Activated effector memory CD4-positive, alpha-beta T cell treated with anti-CD3 and anti-CD28 coated beads, Interleukin-2, amount 50 U/mL, for 16 hours (primary cell): ENCODE results near the gene ZMIZ1.
A peak's percentile ranks its signal among the peaks of the same experiment; 100 is the strongest.

Source experiments
- DNase-seq: peaks from one replicate; pipeline ENCODE4 v3.0.0-alpha.2; 2020

Gene ZMIZ1

DNA sequence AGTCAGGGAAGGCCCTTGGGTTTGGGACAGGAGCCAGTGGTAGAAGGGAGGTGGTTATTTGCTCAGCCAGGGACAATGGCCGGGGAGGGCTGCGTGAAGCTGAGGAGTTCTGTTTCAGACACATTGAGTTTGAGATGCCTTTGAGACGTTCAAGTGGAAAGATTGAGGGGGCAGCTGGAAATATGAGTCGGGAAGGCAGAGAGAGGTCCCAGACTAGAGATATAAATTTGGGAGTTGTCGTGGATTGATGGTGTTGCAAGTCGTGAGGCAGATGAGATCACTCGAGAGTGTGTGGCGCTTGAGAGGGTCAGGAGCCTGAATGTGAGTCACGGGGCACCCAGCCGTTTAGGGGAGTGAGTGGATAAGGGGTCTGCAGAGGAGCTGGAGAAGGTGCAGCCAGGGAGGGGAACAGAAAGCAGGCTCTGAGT is 73.3 kb downstream of the ZMIZ1 start:
- no peak for DNase-seq

DNA sequence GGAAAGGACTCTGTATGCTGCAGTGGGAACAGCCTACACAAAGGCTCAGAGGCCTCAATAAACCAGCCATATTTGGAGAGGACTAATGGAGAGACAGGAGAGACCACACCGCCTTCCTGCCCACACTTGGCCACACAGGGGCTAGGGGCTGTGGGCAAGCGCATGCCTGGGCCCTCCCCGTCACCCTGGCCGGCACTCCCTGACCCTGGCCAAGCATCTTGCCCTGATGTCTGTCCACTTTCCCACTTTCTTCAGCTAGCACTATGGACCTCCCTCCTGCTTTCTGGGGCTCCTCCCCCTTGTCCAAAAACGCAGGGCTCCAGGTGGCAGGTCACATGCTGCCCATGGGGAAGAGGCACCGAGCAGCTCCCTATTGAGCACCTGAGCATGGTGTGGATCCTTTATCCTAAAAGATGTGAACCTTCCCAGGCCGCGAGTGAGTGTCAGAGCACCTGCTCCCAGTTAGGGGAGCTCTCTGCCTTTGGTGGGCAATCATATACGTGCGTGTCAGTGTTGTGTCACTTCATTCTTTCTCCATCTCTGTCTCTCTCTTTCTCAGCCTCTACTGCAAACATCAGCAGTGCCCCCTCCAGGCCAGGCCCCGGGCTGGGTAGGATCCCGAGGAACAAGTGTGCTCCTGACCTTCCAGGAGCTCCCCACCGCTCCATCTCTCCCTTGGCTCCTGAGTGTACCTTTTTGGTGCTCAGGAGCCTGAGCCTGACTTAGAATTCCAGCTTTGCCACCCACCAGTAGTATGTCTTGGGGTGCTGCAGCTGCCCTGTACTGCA is 74.0 kb downstream of the ZMIZ1 start:
- DNase-seq: no peak

DNA sequence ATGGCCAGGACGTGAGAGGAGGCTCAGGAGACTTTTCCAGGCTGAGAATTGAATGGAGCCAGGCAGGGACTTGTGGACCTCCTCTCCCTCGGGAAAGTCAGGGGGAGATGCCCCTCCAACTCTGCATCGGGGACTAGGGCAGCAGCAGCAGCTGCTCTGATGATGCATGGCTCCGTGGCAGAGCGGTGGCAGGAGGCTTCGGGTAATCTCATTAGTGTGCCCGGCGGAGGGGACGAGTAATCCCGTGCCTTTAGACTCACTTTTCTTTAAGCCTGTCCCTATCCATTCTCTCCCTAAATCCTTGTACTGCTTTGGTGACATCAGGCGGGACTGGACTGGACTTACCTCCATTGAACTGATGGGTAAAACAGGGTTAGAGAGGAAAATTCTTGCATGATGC is 75.1 kb downstream of the ZMIZ1 start:
- DNase-seq: no peak

DNA sequence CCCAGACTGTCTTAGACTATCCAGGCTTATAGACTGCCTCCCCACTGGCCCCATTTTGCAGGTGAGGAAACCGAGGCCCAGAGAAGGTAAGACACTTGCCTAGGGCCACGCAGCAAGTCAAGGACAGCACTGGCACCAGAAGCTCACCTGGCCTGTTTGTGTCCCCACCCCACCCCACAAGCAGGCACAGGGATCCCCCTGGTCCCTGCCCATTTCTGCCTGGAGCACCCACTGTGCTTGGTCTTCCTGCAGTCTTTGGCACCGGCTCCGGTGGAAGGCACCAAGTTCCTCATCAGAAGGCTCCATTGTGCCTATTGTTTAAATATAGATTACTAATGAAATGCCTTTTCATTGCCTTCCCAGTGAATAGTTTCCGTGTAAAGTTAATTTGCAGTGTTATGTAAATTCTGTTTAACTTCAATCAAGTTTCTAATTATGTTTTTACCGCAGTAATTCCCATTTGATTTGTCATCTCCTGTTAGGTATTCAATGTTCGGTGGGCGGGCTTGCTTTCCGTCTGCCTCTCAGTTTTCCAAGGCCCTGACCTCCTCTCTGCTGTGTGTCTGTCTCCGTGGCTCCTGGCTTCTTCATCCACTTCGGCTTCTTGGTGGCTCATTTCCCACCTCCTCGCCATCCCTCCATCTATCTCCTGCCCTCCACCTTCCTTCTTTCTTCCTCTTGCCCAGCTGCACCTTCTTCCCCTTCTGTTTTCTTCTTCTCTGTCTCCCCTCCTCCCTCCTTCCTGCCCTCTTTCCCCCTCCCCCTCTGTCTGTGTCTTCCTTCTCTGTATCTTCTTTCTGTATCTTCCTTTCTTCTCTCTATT is 75.8 kb downstream of the ZMIZ1 start:
- DNase-seq: no peak

DNA sequence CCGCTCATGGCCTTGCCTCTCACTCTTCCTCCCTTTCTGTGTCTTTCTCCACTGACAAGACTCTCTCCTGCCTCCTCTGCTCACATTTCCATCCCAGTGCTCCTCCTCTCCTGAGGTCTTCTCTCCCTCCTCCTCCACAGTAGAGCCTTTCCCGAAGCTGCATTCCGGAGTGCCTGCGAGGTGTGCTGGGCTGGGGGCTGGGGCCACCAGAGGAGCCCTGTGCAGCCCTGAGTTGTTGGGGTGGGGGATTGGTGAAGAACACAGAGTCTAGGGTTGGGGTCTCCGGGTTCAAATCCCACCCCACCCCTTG is 76.4 kb downstream of the ZMIZ1 start:
- DNase-seq: no peak

DNA sequence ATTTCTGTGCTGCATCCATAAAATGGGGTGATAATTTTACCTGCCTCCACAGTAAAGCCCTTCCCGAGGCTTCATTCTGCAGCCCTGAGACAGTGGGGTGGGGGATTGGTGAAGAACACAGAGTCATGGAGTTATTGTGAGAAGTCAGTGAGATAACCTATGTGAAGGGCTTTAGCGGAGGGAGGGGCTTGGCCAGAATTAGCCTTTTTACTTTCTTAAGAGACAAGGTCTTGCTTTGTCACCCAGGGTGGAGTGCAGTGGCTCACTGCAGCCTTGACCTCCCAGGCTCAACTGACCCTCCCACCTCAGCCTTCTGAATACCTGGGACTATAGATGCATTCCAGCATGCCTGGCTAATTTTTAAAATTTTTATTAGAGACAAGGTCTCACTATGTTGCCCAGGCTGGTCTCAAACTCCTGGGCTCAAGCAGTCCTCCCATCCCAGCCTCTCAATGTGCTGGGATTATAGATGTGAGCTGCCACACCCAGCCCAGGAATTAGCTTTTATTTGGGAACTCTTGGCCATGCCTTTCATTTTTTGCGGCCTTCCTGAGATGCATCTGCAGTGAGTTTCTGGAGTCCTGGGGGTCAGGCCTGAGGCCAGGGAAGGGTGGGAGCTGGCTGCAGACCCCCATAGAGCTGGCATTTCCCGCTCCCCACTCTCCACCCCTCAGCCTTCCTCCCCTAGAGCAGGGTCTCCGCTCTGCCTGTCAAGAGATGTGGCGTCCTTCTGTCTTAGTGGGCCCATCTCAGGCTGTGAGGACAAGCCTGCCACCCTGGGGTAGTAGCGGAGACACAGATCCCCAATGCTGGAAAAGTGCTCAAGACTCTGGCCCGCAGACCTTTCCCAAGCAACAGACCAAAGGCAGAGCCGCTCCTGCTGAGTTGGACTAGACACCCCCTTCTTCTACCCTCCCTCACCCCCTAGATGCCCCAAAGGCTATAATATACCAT is 77.0 kb downstream of the ZMIZ1 start:
- no peak for DNase-seq

DNA sequence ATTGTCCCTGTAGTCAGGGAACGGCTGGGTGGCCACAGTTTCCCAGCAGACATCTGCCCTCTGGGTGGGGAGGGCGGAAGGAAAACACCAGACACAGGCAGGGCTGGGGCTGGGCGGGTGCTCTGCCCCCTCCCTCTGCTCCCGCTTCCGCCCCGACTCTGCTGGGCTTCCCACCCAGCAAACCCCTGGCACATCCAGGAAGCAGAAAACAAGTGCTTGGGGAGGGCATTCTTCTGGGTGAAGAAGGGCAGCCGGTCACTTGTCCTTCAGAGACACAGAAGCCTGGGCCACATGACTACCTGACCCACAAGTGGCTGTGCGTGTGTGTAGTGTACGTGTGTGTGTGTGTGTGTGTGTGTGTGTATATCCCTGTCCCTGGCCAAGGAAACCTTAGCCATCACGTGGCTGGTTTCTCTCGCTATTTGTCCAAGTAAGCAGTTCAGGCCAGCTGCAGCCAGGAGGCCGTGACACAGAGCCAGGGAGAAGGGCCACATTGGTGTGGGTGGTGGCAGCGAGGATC is 77.9 kb downstream of the ZMIZ1 start:
- DNase-seq: no peak

DNA sequence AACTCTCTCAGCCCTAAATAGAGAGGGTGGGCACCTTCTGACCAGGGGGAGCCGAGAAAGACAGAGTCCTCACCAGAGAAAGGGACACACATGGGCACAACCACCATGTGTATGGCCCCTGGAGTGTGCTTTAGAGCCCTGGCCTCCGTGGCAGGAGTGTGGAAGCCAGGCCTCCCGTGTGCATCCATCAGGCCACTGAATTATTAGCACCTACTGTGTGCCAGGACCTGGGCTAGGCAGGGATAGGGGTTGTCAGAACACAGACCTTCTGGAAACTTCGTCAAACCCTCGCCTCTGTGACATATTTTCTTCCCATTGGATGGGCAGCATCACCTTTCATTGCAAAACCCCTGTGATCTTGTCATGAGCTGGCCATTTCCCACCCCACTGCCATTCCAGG is 78.5 kb downstream of the ZMIZ1 start:
- no peak for DNase-seq

- no peak for DNase-seq
These were observed 79.2 kb downstream of the ZMIZ1 start for GRCh38 chr10:79147796-79148451.

DNA sequence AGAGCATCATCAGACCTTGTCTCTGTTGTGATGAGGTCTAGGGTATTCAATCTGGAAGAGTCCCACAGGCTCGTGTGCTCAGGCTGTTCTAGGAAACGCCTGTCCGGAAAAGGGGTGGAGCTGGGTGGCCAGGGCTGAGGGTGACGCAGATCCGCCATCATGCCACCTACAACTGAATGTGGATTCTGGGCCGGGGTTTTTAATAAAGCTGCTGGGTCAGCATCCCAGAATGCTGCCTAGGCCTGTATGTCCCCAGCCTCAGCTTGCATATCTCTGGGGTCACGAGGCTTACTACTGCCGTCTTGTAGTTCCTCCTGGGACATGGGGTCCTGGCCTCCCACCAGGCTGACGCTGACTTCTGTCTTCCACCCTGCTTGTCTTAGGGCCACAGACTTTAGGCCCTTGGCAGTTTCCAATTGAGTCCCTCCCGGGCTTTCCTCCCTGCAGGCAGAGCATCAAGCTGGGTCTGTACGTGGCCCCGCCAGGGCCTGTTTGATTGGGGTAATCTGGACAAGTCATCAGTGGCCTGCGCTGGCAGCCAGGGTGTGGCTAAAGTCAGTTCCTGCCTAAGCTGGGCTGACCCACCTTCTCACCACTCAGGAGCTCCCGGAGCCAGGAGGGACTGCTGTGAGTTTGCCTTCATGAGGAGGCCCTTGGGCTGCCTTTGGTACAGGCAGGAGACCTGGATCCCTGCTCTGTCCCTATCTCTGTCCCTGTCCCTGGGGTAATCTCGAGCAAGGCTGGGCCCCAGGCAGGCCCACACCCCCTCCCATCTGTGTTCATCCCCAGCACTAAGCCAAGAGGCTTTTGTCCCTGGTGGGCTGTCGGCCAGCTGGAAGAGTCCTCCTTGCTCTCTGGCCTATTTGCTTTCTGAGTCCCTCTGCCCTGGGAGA is 79.9 kb downstream of the ZMIZ1 start:
- no peak for DNase-seq

GRCh38 chr10:79149345-79149661 is 80.5 kb downstream of the ZMIZ1 start:
- DNase-seq: no peak

DNA sequence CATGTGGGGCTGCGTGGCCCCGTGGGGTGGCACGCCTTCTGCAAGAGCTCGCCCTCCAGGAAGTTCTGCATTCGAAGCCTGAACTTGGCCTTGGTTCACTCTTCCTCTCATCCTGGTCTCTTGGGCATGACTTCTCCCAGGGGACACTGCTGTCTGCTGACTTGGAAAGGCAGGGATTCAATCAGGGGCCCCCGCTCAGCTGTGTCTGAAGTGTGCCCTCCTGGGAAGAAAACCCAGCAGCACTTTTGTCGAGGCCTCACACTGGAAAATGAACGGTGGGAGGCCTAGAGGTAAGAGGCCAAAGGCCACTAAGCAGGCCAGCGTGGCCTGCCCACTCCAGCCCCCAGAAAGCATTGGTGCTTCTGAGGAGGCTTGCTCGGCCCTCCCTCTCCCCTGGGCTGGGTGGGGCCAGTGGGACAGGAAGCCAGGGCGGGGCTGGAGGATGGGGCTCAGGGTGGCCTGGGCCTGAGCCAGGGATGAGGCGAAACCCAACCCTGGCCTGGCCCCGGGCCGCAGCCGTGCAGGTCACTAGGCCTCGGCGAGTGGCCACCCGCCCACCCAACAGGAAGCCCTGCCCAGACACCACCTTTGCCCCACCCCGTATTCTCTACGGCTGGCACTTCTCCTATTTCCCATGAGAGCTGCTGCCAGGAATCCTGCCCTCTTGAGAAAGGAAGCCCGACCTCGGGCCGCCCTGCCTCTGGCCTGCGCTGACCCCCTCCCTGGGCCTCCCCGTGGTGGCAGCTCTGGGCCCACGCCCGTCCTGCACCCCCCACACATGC is 81.1 kb downstream of the ZMIZ1 start:
- DNase-seq: peak; percentile 76

GRCh38 chr10:79150444-79150754 is 81.6 kb downstream of the ZMIZ1 start:
- DNase-seq: no peak

DNA sequence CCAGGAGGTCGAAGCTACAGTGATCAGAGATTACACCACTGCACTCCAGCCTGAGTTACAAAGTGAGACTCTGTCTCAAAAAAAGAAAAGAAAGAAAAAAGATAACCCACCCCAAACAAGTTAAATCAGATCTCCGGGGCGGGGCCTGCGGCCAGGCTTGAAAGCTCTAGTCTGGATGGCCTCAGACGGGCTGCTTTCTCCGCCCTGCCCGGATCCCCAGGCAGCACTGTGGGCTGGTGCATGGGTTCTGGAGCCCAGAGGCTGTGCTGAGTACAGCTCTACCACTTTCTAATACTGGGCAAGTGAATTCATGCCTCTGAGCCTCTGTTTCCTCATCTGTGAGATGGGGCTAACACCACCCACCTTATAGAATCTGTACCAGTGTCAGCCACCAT is 83.7 kb downstream of the ZMIZ1 start:
- no peak for DNase-seq

DNA sequence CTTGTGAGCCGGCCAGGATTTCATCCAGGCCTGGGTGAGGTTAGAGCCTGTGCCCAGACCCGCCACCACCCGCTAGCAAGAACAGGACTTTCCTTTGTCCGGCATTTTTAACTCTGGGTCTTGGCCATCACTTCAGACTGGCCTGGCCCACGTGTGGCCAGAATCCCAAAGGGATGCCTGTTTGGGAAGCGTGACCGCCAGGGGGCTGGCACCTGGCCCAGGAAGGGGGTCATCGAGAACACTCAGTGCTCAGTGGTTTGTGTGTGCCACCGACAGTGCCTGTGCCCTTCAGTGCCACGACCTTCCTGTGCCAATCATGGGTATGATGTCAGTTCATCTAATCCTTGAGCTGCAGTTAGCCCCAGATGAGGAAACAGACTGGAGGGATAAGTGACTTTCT is 85.0 kb downstream of the ZMIZ1 start:
- no peak for DNase-seq

DNA sequence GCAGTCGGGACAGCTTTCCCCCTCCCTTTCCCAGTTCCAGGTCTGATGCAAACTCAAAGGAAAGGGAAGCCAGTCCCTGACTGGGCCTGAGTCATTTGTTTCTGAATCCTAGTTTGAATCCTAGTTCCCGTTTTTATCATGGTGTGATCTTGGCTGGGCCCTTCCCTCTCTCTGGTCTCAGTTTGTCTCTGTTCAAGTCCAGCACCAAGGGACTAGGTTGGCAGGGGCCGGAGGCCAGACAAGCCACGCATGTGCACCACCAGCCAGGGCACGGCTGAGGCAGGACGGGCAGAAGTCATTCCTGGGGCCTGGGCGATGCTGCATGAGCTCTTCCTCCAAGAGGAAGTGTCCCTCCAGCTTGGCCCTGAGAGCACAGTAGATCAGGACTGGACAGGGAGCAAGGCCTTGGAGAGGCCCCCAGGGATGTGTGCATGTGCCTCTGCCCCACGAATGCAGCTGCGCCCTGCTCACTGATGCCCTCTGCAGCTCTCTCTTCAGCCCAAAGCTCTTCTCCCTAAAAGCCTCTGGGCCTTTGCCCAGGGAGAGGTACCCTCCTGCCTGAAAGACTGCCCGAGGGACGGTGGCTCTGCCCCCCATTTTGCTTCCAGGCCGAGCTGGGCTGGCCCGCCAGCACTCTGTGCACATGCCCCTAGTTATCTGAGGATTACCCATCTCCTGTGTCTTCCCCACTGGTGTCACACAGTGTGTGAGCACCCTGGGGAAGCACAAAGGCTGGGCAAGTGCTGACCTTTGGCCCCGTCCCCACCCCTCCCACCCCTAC is 86.7 kb downstream of the ZMIZ1 start:
- no peak for DNase-seq

DNA sequence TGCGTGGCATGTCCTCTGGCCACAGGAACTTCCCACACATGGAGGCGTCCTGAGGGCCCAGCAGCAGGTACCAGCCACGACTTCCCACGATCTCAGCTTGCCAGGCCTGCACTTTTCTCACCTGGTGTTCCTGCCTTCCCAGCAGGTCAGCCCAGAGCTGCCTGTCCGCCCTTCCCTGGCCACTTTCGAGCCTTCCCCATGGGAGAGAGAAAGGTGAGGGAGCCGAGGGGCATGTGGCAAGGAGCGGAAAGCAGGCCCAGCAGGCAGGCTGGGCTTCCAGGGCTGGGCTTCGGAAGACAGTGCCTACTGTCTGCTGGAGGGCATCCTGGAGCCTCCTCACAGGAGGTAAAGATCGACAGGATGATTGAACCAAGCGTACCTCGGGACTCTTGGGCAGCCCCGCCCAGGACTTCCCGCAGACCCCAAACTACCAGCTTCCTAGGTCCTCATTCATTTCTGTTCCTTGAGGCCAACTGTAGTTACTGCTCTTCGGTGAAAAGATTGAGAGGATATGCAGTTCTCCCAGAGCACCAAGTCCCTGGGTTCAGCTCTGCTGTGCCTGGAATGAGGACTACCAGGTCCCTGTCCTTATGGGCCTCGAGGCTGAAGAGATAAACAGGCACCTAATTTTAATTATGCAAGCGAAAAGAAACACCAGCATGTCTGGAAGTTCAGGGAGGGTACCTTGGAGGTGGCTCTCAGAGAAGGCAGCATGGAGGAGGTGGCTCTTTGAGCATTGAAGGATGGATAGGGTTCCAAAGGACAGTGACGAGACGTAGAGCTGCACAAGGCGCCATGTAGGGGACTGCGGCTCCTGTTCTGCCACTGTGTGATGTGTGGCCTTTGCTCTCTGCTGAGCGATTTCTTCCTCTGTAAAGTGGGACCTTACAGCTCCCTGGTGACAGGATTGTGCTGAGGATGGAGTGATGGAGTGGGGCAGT is 87.8 kb downstream of the ZMIZ1 start:
- no peak for DNase-seq

- no peak for DNase-seq
These were observed 89.2 kb downstream of the ZMIZ1 start for GRCh38 chr10:79158004-79158340.
